Endodermal cell (in vitro differentiated cells): ENCODE measurements around the gene TGM6. TPM values are rescaled to one million over a fixed set of nuclear protein-coding genes. Genes with fewer than 3 reads are reported as not detected.
A peak's percentile ranks its signal among the peaks of the same experiment; 100 is the strongest.

Source experiments
- DNase-seq: peaks from one replicate; pipeline ENCODE4 v3.0.0-alpha.2; 2017
- H3K27ac ChIP-seq: 2 replicates; pipeline ENCODE4 v1.5.1; 2013; ENCODE audit warnings: mild to moderate bottlenecking, low read depth, low read length, moderate library complexity
- H3K27me3 ChIP-seq: 2 replicates; pipeline ENCODE4 v1.6.1; 2013; ENCODE audit warnings: mild to moderate bottlenecking, low read length, moderate library complexity; ENCODE audit not compliant: insufficient read depth, control insufficient read depth, poor library complexity, severe bottlenecking
- H3K36me3 ChIP-seq: 2 replicates; pipeline ENCODE4 v1.7.0; 2013; ENCODE audit warnings: mild to moderate bottlenecking, low read length, moderate library complexity; ENCODE audit not compliant: control insufficient read depth, insufficient read depth
- H3K4me1 ChIP-seq: one replicate; pipeline ENCODE4 v1.7.0; 2013; ENCODE audit warnings: low read length; ENCODE audit not compliant: control insufficient read depth, insufficient read depth
- H3K4me3 ChIP-seq: 2 replicates; pipeline ENCODE4 v1.5.1; 2013; ENCODE audit warnings: mild to moderate bottlenecking, low read length, moderate library complexity
- H3K9ac ChIP-seq: 2 replicates; pipeline ENCODE4 v1.6.1; 2013; ENCODE audit warnings: mild to moderate bottlenecking, low read length, moderate library complexity; ENCODE audit not compliant: poor library complexity, severe bottlenecking; ENCODE audit errors: extremely low read depth
- H3K9me3 ChIP-seq: 2 replicates; pipeline ENCODE4 v1.6.1; 2013; ENCODE audit warnings: mild to moderate bottlenecking, low read length, moderate library complexity; ENCODE audit not compliant: control insufficient read depth
- H3K27ac Mint-ChIP-seq: 2 replicates; pipeline ENCODE4 v1.8.0; 2020; ENCODE audit warnings: mixed read lengths
- H3K27me3 Mint-ChIP-seq: 2 replicates; pipeline ENCODE4 v1.8.0; 2021; ENCODE audit warnings: mild to moderate bottlenecking, mixed read lengths; ENCODE audit not compliant: insufficient read depth
- H3K36me3 Mint-ChIP-seq: 2 replicates; pipeline ENCODE4 v1.8.0; 2020; ENCODE audit warnings: low read depth, mixed read lengths
- H3K4me1 Mint-ChIP-seq: 2 replicates; pipeline ENCODE4 v1.8.0; 2020; ENCODE audit warnings: mixed read lengths
- H3K4me3 Mint-ChIP-seq: 2 replicates; pipeline ENCODE4 v1.8.0; 2020; ENCODE audit warnings: mild to moderate bottlenecking, moderate library complexity, mixed read lengths
- H3K9me3 Mint-ChIP-seq: 2 replicates; pipeline ENCODE4 v1.8.0; 2020; ENCODE audit warnings: mild to moderate bottlenecking, mixed read lengths
- CTCF ChIP-seq: fragments of 200-600 bp; sonication (generic); conservative IDR thresholded peaks from 2 replicates; pipeline ENCODE4 v1.5.0; 2021; ENCODE audit warnings: antibody characterized with exemption, mild to moderate bottlenecking
- WGBS, 2 experiments: methylation state at CpG; one replicate each; pipeline versions ENCODE4 v1.1.5 to v1.1.7; 2013; ENCODE audit warnings: missing lambda C conversion rate in 2 of 2, mixed read lengths in 1 of 2; ENCODE audit not compliant: insufficient coverage in 1 of 2, insufficient read length in 1 of 2; 5-methylcytosine and 5-hydroxymethylcytosine counted together
- total RNA-seq, 2 donors: library from RNA; stranded (reverse); fragmentation: NEBNext Ultra II Directional in 1 of 2; extraction: Animal tissue kit (Norgen Biotek cat#: 25700) in 1 of 2; gene quantifications; 2 replicates in 1 of 2; 3 replicates in 1 of 2; pipeline ENCODE4 v1.2.1, GENCODE V29; 2021

Gene TGM6
- total RNA-seq, 2 donors from 2014 or later, result not detected

- Histone ChIP-seq H3K9me3 (peaks cover 4% of the 10 kb centered on the region), H3K4me1 (no peaks in the 10 kb centered on the region), H3K4me3 (no peak overlapping the region), H3K27ac (no peak overlapping the region), H3K9ac (no peak overlapping the region), H3K36me3 (no peaks in the 10 kb centered on the region), H3K27me3 (no peaks in the 10 kb centered on the region)
- Mint-ChIP-seq H3K4me3 (no peak overlapping the region), H3K27ac (peak overlapping the region; percentile 59), H3K9me3 (no peaks in the 10 kb centered on the region), H3K4me1 (peaks cover 1% of the 10 kb centered on the region), H3K36me3 (no peaks in the 10 kb centered on the region), H3K27me3 (peaks cover 5% of the 10 kb centered on the region)
- TF ChIP-seq CTCF, result no peak
- 80 to 91% methylated on average over 1 to 4 of the region's 5 CpGs for WGBS, 2 experiments
- peak; percentile 39 for DNase-seq
Measured at GRCh38 chr20:2385026-2385425, 4.3 kb downstream of the TGM6 start.

GRCh38 chr20:2385496-2385895 lies 4.8 kb downstream of the TGM6 start:
- Mint-ChIP-seq H3K4me1 (peaks cover 1% of the 10 kb centered on the region), H3K27me3 (peaks cover 5% of the 10 kb centered on the region), H3K4me3 (no peak overlapping the region), H3K27ac (no peak overlapping the region), H3K9me3 (no peaks in the 10 kb centered on the region), H3K36me3 (no peaks in the 10 kb centered on the region)
- Histone ChIP-seq H3K27ac (no peak overlapping the region), H3K9ac (no peak overlapping the region), H3K36me3 (no peaks in the 10 kb centered on the region), H3K4me3 (no peak overlapping the region), H3K4me1 (no peaks in the 10 kb centered on the region), H3K27me3 (no peaks in the 10 kb centered on the region), H3K9me3 (peaks cover 4% of the 10 kb centered on the region)
- 92% methylated on average over 6 of the region's 6 CpGs; no CpG with 5 or more reads in 1 of the 2 experiments for WGBS, 2 experiments
- TF ChIP-seq CTCF, result no peak
- DNase-seq, result peak; percentile 41

GRCh38 chr20:2386516-2387179 lies 5.9 kb downstream of the TGM6 start:
- DNase-seq, result peak; percentile 57
- H3K4me3 ChIP-seq, result no peak overlapping the region
- no peak for TF ChIP-seq CTCF
- H3K4me1 Mint-ChIP-seq, result peaks cover 1% of the 10 kb centered on the region
- H3K27ac Mint-ChIP-seq, result no peak overlapping the region
- H3K9me3 ChIP-seq, result peaks cover 4% of the 10 kb centered on the region
- no peaks in the 10 kb centered on the region for H3K36me3 Mint-ChIP-seq
- H3K4me3 Mint-ChIP-seq, result no peak overlapping the region
- H3K27ac ChIP-seq, result no peak overlapping the region
- no peaks in the 10 kb centered on the region for H3K9me3 Mint-ChIP-seq
- WGBS, 2 experiments, result 83 to 100% methylated on average over 1 to 5 of the region's 5 CpGs
- peaks cover 5% of the 10 kb centered on the region for H3K27me3 Mint-ChIP-seq
- no peaks in the 10 kb centered on the region for H3K27me3 ChIP-seq
- no peak overlapping the region for H3K9ac ChIP-seq
- no peaks in the 10 kb centered on the region for H3K36me3 ChIP-seq
- H3K4me1 ChIP-seq, result no peaks in the 10 kb centered on the region
